Uterus (tissue), 2 donors: ENCODE measurements around the gene FADD.

Source experiments
- POLR2A ChIP-seq, 2 donors: fragments of 450-650 bp; IDR thresholded peaks; one replicate each; pipeline ENCODE4 v1.6.1; 2016; ENCODE audit warnings: antibody characterized with exemption in 2 of 2, mild to moderate bottlenecking in 1 of 2, moderate library complexity in 1 of 2
- TF ChIP-seq, protein P1 (sequence below), 4 experiments: fragments of 200-600 bp in 2 of 4; fragments of 450-650 bp in 2 of 4; sonication (generic) in 2 of 4; IDR thresholded peaks; one replicate each; pipeline ENCODE4 v1.5.1; 2016 to 2019; ENCODE audit warnings: antibody characterized with exemption in 4 of 4, mild to moderate bottlenecking in 2 of 4, moderate library complexity in 1 of 4

DNA sequence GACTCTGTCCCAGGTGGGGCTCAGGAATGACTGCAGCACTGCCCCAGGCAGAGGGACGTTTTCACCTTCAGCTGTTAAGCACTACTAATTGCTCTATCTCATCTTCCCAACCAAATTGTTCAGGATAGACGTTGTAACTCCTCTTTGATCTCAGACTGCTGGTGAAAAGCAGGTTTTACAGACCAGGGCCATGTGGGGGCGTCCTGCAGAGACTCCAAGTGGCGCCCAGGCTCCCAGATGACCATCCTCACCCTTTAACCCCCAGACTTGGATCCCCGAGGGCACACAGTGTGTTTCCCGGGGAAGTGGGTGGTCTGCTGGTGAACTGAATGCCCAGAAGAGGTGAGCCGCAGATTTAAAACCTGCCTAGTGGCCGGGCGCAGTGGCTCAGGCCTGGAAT lies 23.9 kb downstream of the FADD start:
- TF ChIP-seq, protein P1, sequence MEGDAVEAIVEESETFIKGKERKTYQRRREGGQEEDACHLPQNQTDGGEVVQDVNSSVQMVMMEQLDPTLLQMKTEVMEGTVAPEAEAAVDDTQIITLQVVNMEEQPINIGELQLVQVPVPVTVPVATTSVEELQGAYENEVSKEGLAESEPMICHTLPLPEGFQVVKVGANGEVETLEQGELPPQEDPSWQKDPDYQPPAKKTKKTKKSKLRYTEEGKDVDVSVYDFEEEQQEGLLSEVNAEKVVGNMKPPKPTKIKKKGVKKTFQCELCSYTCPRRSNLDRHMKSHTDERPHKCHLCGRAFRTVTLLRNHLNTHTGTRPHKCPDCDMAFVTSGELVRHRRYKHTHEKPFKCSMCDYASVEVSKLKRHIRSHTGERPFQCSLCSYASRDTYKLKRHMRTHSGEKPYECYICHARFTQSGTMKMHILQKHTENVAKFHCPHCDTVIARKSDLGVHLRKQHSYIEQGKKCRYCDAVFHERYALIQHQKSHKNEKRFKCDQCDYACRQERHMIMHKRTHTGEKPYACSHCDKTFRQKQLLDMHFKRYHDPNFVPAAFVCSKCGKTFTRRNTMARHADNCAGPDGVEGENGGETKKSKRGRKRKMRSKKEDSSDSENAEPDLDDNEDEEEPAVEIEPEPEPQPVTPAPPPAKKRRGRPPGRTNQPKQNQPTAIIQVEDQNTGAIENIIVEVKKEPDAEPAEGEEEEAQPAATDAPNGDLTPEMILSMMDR (IDR thresholded peaks at IDR 0.05): no peak
- no peak for TF ChIP-seq POLR2A (IDR thresholded peaks at IDR 0.05)
